CD4-positive, alpha-beta memory T cell (primary cell): Measurements from ENCODE around the gene PACRG. TPM values are rescaled to one million over a fixed set of nuclear protein-coding genes. Genes with fewer than 3 reads are reported as not detected.

Experiments used
- CTCF ChIA-PET: fragments of 350-600 bp; sonication (Branson Sonifier 250); formaldehyde crosslinking; loops from one replicate; lab custom pipeline; 2021; ENCODE audit warnings: inconsistent platforms; ENCODE audit not compliant: partially characterized antibody; lab: Charles Lee
- POLR2A ChIA-PET: fragments of 350-600 bp; sonication (Branson Sonifier 250); formaldehyde crosslinking; loops from one replicate; lab custom pipeline; 2021; ENCODE audit not compliant: partially characterized antibody; lab: Charles Lee
- DNase-seq, 5 donors: peaks; one replicate each; pipeline versions ENCODE4 v3.0.0 to v3.0.0-alpha.2; 2020 to 2022; ENCODE audit warnings: mixed read lengths in 1 of 5
- H3K27ac ChIP-seq: one replicate; pipeline ENCODE4 v1.7.0; 2013; ENCODE audit warnings: low read depth, low read length
- H3K27me3 ChIP-seq: 2 replicates; pipeline ENCODE4 v1.7.0; 2013; ENCODE audit warnings: mild to moderate bottlenecking, low read length, moderate library complexity; ENCODE audit not compliant: insufficient read depth
- H3K36me3 ChIP-seq: 2 replicates; pipeline ENCODE4 v1.7.0; 2013; ENCODE audit warnings: mild to moderate bottlenecking, low read length, moderate library complexity; ENCODE audit not compliant: insufficient read depth
- H3K4me1 ChIP-seq: 2 replicates; pipeline ENCODE4 v1.7.0; 2013; ENCODE audit warnings: mild to moderate bottlenecking, low read length, moderate library complexity; ENCODE audit not compliant: insufficient read depth
- H3K4me3 ChIP-seq, 2 donors: one replicate each; pipeline ENCODE4 v1.7.0; 2013; ENCODE audit warnings: low read length in 2 of 2, mild to moderate bottlenecking in 1 of 2
- H3K9me3 ChIP-seq, 2 donors: one replicate each; pipeline ENCODE4 v1.7.0; 2013; ENCODE audit warnings: low read length in 2 of 2, control low read depth in 1 of 2; ENCODE audit not compliant: control insufficient read depth in 1 of 2
- H3K27ac Mint-ChIP-seq, 7 donors: one replicate each; pipeline ENCODE4 v1.8.0; 2020 to 2021; ENCODE audit warnings: mixed read lengths in 7 of 7, mild to moderate bottlenecking in 6 of 7, inconsistent platforms in 3 of 7, moderate library complexity in 3 of 7
- H3K27me3 Mint-ChIP-seq, 2 donors: one replicate each; pipeline ENCODE4 v1.8.0; 2020 to 2021; ENCODE audit warnings: mixed read lengths in 2 of 2
- H3K36me3 Mint-ChIP-seq, 2 donors: one replicate each; pipeline ENCODE4 v1.8.0; 2020 to 2021; ENCODE audit warnings: mixed read lengths in 2 of 2, inconsistent platforms in 1 of 2, mild to moderate bottlenecking in 1 of 2
- H3K4me1 Mint-ChIP-seq, 4 donors: one replicate each; pipeline ENCODE4 v1.8.0; 2020 to 2021; ENCODE audit warnings: mixed read lengths in 4 of 4, mild to moderate bottlenecking in 1 of 4
- H3K4me3 Mint-ChIP-seq, 8 donors: one replicate each; pipeline ENCODE4 v1.8.0; 2020 to 2021; ENCODE audit warnings: mixed read lengths in 8 of 8, mild to moderate bottlenecking in 7 of 8, moderate library complexity in 6 of 8, inconsistent platforms in 3 of 8
- H3K9me3 Mint-ChIP-seq, 8 donors: one replicate each; pipeline ENCODE4 v1.8.0; 2020 to 2021; ENCODE audit warnings: mixed read lengths in 8 of 8, mild to moderate bottlenecking in 5 of 8, inconsistent platforms in 3 of 8, moderate library complexity in 1 of 8
- intact Hi-C: fragments of 100-400 bp; cut with micrococcal nuclease; formaldehyde crosslinking; loops from one replicate; pipeline ENCODE4 v1.15.1; 2023
- polyA plus RNA-seq, 2 donors: library from polyadenylated mRNA; unstranded; fragments of 300-500 nt; fragmentation: Illumina TruSeq; gene quantifications; one replicate each; pipeline ENCODE4 v1.2.3, GENCODE V29; 2021
- total RNA-seq, 2 experiments: library from RNA; stranded (reverse); gene quantifications; one replicate each; pipeline ENCODE4 v1.2.3, GENCODE V29; 2021

PACRG gene
- total and polyA plus RNA-seq, 4 experiments from 2014 or later: 0.21 to 1.5 (median 0.81) TPM; not detected in 1

GRCh38 chr6:163239572-163240340 lies 512.0 kb downstream of the PACRG start:
- Mint-ChIP-seq H3K4me3 (peak overlapping the region in 1 of 8 donors; percentile 50), H3K36me3 (no peaks in the 10 kb centered on the region), H3K27ac (no peak overlapping the region), H3K4me1 (no peaks in the 10 kb centered on the region), H3K27me3 (peaks cover 0 to 4% of the 10 kb centered on the region in 2 donors), H3K9me3 (no peaks in the 10 kb centered on the region)
- no peak for DNase-seq
- no peaks in the 10 kb centered on the region for H3K27me3 ChIP-seq
- no peak overlapping the region for H3K4me3 ChIP-seq
- no peaks in the 10 kb centered on the region for H3K36me3 ChIP-seq
- no peak overlapping the region for H3K27ac ChIP-seq
- CTCF ChIA-PET: no interaction called here
- H3K9me3 ChIP-seq: no peaks in the 10 kb centered on the region
- intact Hi-C loops: no loop called here
- POLR2A ChIA-PET: no interaction called here
- H3K4me1 ChIP-seq: no peaks in the 10 kb centered on the region

- no peak overlapping the region for H3K4me3 Mint-ChIP-seq
- H3K4me1 Mint-ChIP-seq: no peaks in the 10 kb centered on the region
- no peaks in the 10 kb centered on the region for H3K4me1 ChIP-seq
- peaks cover 0 to 4% of the 10 kb centered on the region in 2 donors for H3K27me3 Mint-ChIP-seq
- no peaks in the 10 kb centered on the region for H3K9me3 ChIP-seq
- no peak overlapping the region for H3K27ac ChIP-seq
- no peaks in the 10 kb centered on the region for H3K9me3 Mint-ChIP-seq
- H3K36me3 Mint-ChIP-seq: no peaks in the 10 kb centered on the region
- H3K27ac Mint-ChIP-seq: no peak overlapping the region
- no peaks in the 10 kb centered on the region for H3K27me3 ChIP-seq
- H3K36me3 ChIP-seq: no peaks in the 10 kb centered on the region
- intact Hi-C loops: no loop called here
- no peak for DNase-seq
- ChIA-PET POLR2A (no interaction called here), CTCF (no interaction called here)
- H3K4me3 ChIP-seq: no peak overlapping the region
Observed at GRCh38 chr6:163240556-163240955, 512.8 kb downstream of the PACRG start.

DNA sequence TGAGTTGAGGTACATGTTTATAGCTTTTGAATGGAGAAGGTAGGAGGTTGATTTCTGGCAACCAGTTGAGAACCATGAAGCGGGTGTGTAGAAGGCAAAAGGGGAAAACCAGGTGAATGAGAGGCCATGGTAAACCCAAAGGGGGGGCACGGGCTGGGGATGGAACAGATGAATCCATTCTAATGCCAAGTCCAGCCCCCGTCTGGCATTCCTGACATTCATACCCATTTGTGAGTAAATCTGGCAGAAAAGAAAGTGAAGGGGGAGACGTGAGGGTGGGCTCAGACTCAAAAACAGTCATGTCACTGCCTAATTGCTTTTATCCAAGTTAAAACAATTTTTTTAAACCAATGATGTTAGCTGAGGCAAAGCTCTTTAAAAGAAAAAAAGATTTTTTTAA lies 513.9 kb downstream of the PACRG start:
- intact Hi-C loops: no loop called here
- no peak overlapping the region for H3K4me3 Mint-ChIP-seq
- Histone ChIP-seq H3K27ac (no peak overlapping the region), H3K4me1 (no peaks in the 10 kb centered on the region), H3K4me3 (no peak overlapping the region), H3K36me3 (no peaks in the 10 kb centered on the region), H3K27me3 (no peaks in the 10 kb centered on the region), H3K9me3 (no peaks in the 10 kb centered on the region)
- peaks cover 4 to 10% of the 10 kb centered on the region in 2 donors for H3K27me3 Mint-ChIP-seq
- DNase-seq: no peak
- H3K27ac Mint-ChIP-seq: no peak overlapping the region
- ChIA-PET POLR2A (no interaction called here), CTCF (no interaction called here)
- H3K36me3 Mint-ChIP-seq: no peaks in the 10 kb centered on the region
- no peaks in the 10 kb centered on the region for H3K9me3 Mint-ChIP-seq
- H3K4me1 Mint-ChIP-seq: no peaks in the 10 kb centered on the region

- no peak for DNase-seq
- no peaks in the 10 kb centered on the region for H3K9me3 ChIP-seq
- no peak overlapping the region for H3K27ac Mint-ChIP-seq
- no peak overlapping the region for H3K4me3 Mint-ChIP-seq
- CTCF ChIA-PET: no interaction called here
- POLR2A ChIA-PET: no interaction called here
- H3K9me3 Mint-ChIP-seq: no peaks in the 10 kb centered on the region
- no peaks in the 10 kb centered on the region for H3K4me1 ChIP-seq
- H3K27me3 Mint-ChIP-seq: peaks cover 5 to 11% of the 10 kb centered on the region in 2 donors
- H3K36me3 Mint-ChIP-seq: no peaks in the 10 kb centered on the region
- no peaks in the 10 kb centered on the region for H3K4me1 Mint-ChIP-seq
- H3K27me3 ChIP-seq: no peaks in the 10 kb centered on the region
- H3K27ac ChIP-seq: no peak overlapping the region
- intact Hi-C loops: no loop called here
- no peaks in the 10 kb centered on the region for H3K36me3 ChIP-seq
- no peak overlapping the region for H3K4me3 ChIP-seq
Observed at GRCh38 chr6:163243083-163243482, 515.3 kb downstream of the PACRG start.

GRCh38 chr6:163243692-163244589 lies 516.2 kb downstream of the PACRG start:
- Histone ChIP-seq H3K4me3 (no peak overlapping the region), H3K9me3 (no peaks in the 10 kb centered on the region), H3K27ac (no peak overlapping the region), H3K4me1 (no peaks in the 10 kb centered on the region), H3K27me3 (no peaks in the 10 kb centered on the region), H3K36me3 (no peaks in the 10 kb centered on the region)
- no peak for DNase-seq
- POLR2A ChIA-PET: no interaction called here
- Mint-ChIP-seq H3K9me3 (no peaks in the 10 kb centered on the region), H3K36me3 (no peaks in the 10 kb centered on the region), H3K4me1 (no peaks in the 10 kb centered on the region), H3K4me3 (no peak overlapping the region), H3K27ac (no peak overlapping the region), H3K27me3 (peaks cover 8 to 11% of the 10 kb centered on the region in 2 donors)
- CTCF ChIA-PET: interaction anchor here (0.6 kb wide), 1 partner anchor 19 kb away, joined by 3 read pairs; no protein-coding TSS in a partner anchor
- intact Hi-C loops: no loop called here

DNA sequence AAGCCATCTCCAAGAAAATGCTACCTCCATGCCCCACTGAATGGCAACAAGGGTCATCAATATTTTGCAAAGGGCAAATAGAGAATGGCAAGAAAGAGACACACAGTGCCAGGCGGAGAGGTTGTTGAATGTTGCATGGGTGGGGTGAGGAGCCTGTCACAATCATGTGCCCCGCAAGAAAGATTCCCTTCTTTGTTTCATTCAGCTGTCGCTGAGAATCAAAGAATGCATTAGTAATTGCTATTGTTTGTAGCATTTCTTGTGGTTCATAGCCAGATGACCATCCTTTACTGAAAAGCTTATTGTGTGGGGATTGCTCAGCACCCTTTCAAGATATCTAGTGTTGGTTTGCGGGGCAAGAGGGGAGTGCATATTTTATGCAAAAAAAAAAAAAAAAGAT lies 520.3 kb downstream of the PACRG start:
- intact Hi-C loops: no loop called here
- H3K4me3 ChIP-seq: no peak overlapping the region
- H3K27me3 ChIP-seq: no peaks in the 10 kb centered on the region
- peaks cover 0 to 2% (median 0%) of the 10 kb centered on the region in 8 donors for H3K9me3 Mint-ChIP-seq
- H3K4me1 Mint-ChIP-seq: peaks cover 0 to 4% (median 0%) of the 10 kb centered on the region in 4 donors
- POLR2A ChIA-PET: no interaction called here
- no peaks in the 10 kb centered on the region for H3K36me3 ChIP-seq
- no peaks in the 10 kb centered on the region for H3K9me3 ChIP-seq
- H3K27me3 Mint-ChIP-seq: peaks cover 11 to 13% of the 10 kb centered on the region in 2 donors
- H3K4me1 ChIP-seq: no peaks in the 10 kb centered on the region
- H3K4me3 Mint-ChIP-seq: no peak overlapping the region
- H3K27ac ChIP-seq: no peak overlapping the region
- no peaks in the 10 kb centered on the region for H3K36me3 Mint-ChIP-seq
- CTCF ChIA-PET: no interaction called here
- H3K27ac Mint-ChIP-seq: no peak overlapping the region
- DNase-seq: no peak

GRCh38 chr6:163249651-163250101 lies 521.9 kb downstream of the PACRG start:
- no peaks in the 10 kb centered on the region for H3K36me3 Mint-ChIP-seq
- H3K27ac Mint-ChIP-seq: no peak overlapping the region
- ChIA-PET CTCF (no interaction called here), POLR2A (no interaction called here)
- intact Hi-C loops: no loop called here
- Histone ChIP-seq H3K4me3 (no peak overlapping the region), H3K27ac (no peak overlapping the region), H3K27me3 (no peaks in the 10 kb centered on the region), H3K9me3 (no peaks in the 10 kb centered on the region), H3K4me1 (no peaks in the 10 kb centered on the region), H3K36me3 (no peaks in the 10 kb centered on the region)
- H3K4me3 Mint-ChIP-seq: no peak overlapping the region
- peaks cover 11 to 13% of the 10 kb centered on the region in 2 donors for H3K27me3 Mint-ChIP-seq
- H3K9me3 Mint-ChIP-seq: peaks cover 0 to 2% (median 0%) of the 10 kb centered on the region in 8 donors
- H3K4me1 Mint-ChIP-seq: peaks cover 0 to 4% (median 0%) of the 10 kb centered on the region in 4 donors
- DNase-seq: no peak
